ENCODE measurements around the gene MRC1.

DNA sequence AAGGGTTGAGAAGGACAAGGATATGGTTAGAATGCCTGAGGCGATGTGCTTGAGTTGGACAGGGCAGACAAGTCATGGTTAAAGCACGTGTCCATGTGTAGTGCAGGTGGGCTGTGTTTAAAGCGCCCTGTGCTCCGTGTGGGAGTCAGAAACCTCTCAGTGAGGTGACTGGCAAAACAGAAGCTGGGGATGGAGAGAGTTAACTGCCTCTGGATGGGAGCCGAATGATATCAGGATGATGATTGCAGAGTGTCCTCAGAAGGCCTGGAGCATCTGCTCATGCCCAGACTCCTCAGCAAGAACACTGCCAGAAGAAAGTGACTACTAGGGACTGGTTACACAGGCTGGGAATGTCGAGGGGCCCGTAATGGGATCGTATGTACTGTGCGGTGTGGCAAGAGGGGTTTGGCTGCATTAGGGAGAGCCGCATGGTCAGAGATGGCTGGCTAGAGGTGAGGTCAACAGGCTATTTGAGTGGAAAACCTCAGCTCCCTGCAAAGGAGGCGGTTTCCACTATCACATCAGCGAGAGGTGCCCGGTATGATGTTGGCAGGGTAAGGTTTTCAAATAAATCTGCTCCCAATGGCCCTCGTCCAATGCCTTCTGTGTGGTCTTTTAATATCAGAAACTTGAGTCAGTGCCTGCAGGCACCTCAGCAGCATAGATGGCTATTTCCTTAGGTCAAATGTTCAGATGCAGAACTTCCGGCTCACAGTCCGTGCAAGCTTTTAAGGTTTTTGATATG lies 26.1 kb upstream of the MRC1 start:
- TF ChIP-seq, protein P1, sequence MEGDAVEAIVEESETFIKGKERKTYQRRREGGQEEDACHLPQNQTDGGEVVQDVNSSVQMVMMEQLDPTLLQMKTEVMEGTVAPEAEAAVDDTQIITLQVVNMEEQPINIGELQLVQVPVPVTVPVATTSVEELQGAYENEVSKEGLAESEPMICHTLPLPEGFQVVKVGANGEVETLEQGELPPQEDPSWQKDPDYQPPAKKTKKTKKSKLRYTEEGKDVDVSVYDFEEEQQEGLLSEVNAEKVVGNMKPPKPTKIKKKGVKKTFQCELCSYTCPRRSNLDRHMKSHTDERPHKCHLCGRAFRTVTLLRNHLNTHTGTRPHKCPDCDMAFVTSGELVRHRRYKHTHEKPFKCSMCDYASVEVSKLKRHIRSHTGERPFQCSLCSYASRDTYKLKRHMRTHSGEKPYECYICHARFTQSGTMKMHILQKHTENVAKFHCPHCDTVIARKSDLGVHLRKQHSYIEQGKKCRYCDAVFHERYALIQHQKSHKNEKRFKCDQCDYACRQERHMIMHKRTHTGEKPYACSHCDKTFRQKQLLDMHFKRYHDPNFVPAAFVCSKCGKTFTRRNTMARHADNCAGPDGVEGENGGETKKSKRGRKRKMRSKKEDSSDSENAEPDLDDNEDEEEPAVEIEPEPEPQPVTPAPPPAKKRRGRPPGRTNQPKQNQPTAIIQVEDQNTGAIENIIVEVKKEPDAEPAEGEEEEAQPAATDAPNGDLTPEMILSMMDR (IDR thresholded peaks at IDR 0.05): no peak
- TF ChIP-seq POLR2A (IDR thresholded peaks at IDR 0.05): no peak

Data from Peyer's patch (tissue), 4 donors.